ENCODE data around the gene IFIT5.
"Not testable (repeated sequence)": the region's sequence is repeated elsewhere in the genome, so short reads cannot be mapped to it uniquely, and the experiment has no call there.

DNA sequence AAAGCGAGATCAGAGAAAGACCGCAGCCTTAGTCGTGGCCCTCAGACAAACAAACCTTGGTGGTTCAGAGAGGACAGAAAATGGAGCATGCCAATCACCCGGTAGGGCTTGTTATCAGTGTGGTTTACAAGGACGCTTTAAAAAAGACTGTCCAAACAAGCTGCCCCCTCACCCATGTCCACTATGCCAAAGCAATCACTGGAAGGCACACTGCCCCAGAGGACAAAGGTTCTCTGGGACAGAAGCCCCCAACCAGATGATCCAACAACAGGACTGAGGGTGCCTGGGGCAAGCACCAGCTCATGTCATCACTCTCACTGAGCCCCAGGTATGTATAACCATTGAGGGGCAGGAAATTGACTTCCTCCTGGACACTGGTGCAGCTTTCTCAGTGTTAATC, 5.1 kb upstream of the IFIT5 start:
- TF ChIP-seq, protein P1, sequence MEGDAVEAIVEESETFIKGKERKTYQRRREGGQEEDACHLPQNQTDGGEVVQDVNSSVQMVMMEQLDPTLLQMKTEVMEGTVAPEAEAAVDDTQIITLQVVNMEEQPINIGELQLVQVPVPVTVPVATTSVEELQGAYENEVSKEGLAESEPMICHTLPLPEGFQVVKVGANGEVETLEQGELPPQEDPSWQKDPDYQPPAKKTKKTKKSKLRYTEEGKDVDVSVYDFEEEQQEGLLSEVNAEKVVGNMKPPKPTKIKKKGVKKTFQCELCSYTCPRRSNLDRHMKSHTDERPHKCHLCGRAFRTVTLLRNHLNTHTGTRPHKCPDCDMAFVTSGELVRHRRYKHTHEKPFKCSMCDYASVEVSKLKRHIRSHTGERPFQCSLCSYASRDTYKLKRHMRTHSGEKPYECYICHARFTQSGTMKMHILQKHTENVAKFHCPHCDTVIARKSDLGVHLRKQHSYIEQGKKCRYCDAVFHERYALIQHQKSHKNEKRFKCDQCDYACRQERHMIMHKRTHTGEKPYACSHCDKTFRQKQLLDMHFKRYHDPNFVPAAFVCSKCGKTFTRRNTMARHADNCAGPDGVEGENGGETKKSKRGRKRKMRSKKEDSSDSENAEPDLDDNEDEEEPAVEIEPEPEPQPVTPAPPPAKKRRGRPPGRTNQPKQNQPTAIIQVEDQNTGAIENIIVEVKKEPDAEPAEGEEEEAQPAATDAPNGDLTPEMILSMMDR (IDR thresholded peaks at IDR 0.05): not testable (repeated sequence)
- not testable (repeated sequence) for TF ChIP-seq POLR2A (IDR thresholded peaks at IDR 0.05)

All from breast epithelium (tissue), 3 donors.